Astrocyte (in vitro differentiated cells and primary cell): Measurements from ENCODE around the gene TRIO. TPM values are rescaled to one million over a fixed set of nuclear protein-coding genes. Genes with fewer than 3 reads are reported as not detected.

Experiments used
- DNase-seq: peaks from one replicate; pipeline ENCODE4 v3.0.0-alpha.2; 2010; ENCODE audit warnings: low read depth
- FAIRE-seq: peaks from 2 replicates; lab custom pipeline; 2011; peaks lifted over from hg19 to GRCh38; lab: Jason Lieb, UNC
- H2AFZ ChIP-seq: 2 replicates; pipeline ENCODE4 v1.6.0; 2012; ENCODE audit warnings: low read depth, low read length, inconsistent platforms
- H3K27ac ChIP-seq: 2 replicates; pipeline ENCODE4 v1.5.1; 2011; ENCODE audit warnings: low read depth, low read length, inconsistent platforms
- H3K27me3 ChIP-seq: 2 replicates; pipeline ENCODE4 v1.6.0; 2011; ENCODE audit warnings: low read length, inconsistent platforms; ENCODE audit not compliant: insufficient read depth
- H3K36me3 ChIP-seq: 2 replicates; pipeline ENCODE4 v1.5.1; 2011; ENCODE audit warnings: low read length, inconsistent platforms; ENCODE audit not compliant: insufficient read depth
- H3K4me1 ChIP-seq: 2 replicates; pipeline ENCODE4 v1.5.1; 2011; ENCODE audit warnings: low read length, inconsistent platforms; ENCODE audit not compliant: insufficient read depth
- H3K4me2 ChIP-seq: 2 replicates; pipeline ENCODE4 v1.6.0; 2012; ENCODE audit warnings: low read length, inconsistent platforms
- H3K4me3 ChIP-seq: 2 replicates; pipeline ENCODE4 v1.5.1; 2011; ENCODE audit warnings: low read depth, mild to moderate bottlenecking, low read length, inconsistent platforms; ENCODE audit not compliant: insufficient read depth
- H3K79me2 ChIP-seq: 2 replicates; pipeline ENCODE4 v1.6.0; 2012; ENCODE audit warnings: mild to moderate bottlenecking, low read length, inconsistent platforms; ENCODE audit not compliant: insufficient read depth
- H3K9ac ChIP-seq: 2 replicates; pipeline ENCODE4 v1.6.0; 2012; ENCODE audit warnings: mild to moderate bottlenecking, low read length, inconsistent platforms
- H3K9me3 ChIP-seq: 2 replicates; pipeline ENCODE4 v1.5.1; 2012; ENCODE audit warnings: low read depth, mild to moderate bottlenecking, low read length, inconsistent platforms; ENCODE audit not compliant: insufficient read depth
- H4K20me1 ChIP-seq: 2 replicates; pipeline ENCODE4 v1.6.0; 2012; ENCODE audit warnings: low read length, inconsistent platforms; ENCODE audit not compliant: insufficient read depth
- H3K27ac Mint-ChIP-seq: one replicate; pipeline ENCODE4 v1.8.0; 2021; ENCODE audit warnings: mild to moderate bottlenecking, mixed read lengths; ENCODE audit not compliant: unreplicated experiment
- H3K27me3 Mint-ChIP-seq: one replicate; pipeline ENCODE4 v1.8.0; 2021; ENCODE audit warnings: low read depth, mixed read lengths; ENCODE audit not compliant: unreplicated experiment
- H3K36me3 Mint-ChIP-seq: one replicate; pipeline ENCODE4 v1.8.0; 2021; ENCODE audit warnings: low read depth, mixed read lengths; ENCODE audit not compliant: unreplicated experiment
- H3K4me1 Mint-ChIP-seq: one replicate; pipeline ENCODE4 v1.8.0; 2021; ENCODE audit warnings: low read depth, mixed read lengths; ENCODE audit not compliant: unreplicated experiment
- H3K4me3 Mint-ChIP-seq: one replicate; pipeline ENCODE4 v1.8.0; 2021; ENCODE audit warnings: mild to moderate bottlenecking, moderate library complexity, mixed read lengths; ENCODE audit not compliant: unreplicated experiment
- H3K9me3 Mint-ChIP-seq: one replicate; pipeline ENCODE4 v1.8.0; 2021; ENCODE audit warnings: mild to moderate bottlenecking, mixed read lengths; ENCODE audit not compliant: unreplicated experiment
- EZH2 ChIP-seq: IDR thresholded peaks from 2 replicates; pipeline ENCODE4 v1.6.1; 2012; ENCODE audit warnings: mild to moderate bottlenecking, low read length, inconsistent platforms; ENCODE audit not compliant: insufficient read depth
- total RNA-seq: library from RNA; stranded (reverse); gene quantifications from 2 replicates; pipeline ENCODE4 v1.2.1, GENCODE V29; 2021
- TF ChIP-seq, protein P1 (sequence below): IDR thresholded peaks from 2 replicates; pipeline ENCODE4 v1.5.1; 2011; ENCODE audit warnings: low read depth, mild to moderate bottlenecking, inconsistent platforms, low read length, moderate library complexity; ENCODE audit not compliant: insufficient read depth

TRIO gene
- total RNA-seq, 1 donor from 2014 or later: 347 TPM

- H3K9me3 Mint-ChIP-seq: no peaks in the 10 kb centered on the region
- peaks cover 64% of the 10 kb centered on the region for H3K4me1 Mint-ChIP-seq
- H3K27me3 Mint-ChIP-seq: no peaks in the 10 kb centered on the region
- Histone ChIP-seq H4K20me1 (peaks cover 72% of the 10 kb centered on the region), H3K79me2 (peaks cover 98% of the 10 kb centered on the region), H2AFZ (no peak overlapping the region), H3K4me3 (peak overlapping the region; percentile 2), H3K27ac (peak overlapping the region; percentile 83), H3K4me2 (peak overlapping the region; percentile 16), H3K4me1 (peaks cover 37% of the 10 kb centered on the region), H3K36me3 (peaks cover 50% of the 10 kb centered on the region), H3K27me3 (no peaks in the 10 kb centered on the region), H3K9ac (peak overlapping the region; percentile 70), H3K9me3 (no peaks in the 10 kb centered on the region)
- H3K4me3 Mint-ChIP-seq: peak overlapping the region; percentile 66
- FAIRE-seq (no peak), DNase-seq (peak; percentile 72)
- TF ChIP-seq EZH2: no peak
- TF ChIP-seq, protein P1, sequence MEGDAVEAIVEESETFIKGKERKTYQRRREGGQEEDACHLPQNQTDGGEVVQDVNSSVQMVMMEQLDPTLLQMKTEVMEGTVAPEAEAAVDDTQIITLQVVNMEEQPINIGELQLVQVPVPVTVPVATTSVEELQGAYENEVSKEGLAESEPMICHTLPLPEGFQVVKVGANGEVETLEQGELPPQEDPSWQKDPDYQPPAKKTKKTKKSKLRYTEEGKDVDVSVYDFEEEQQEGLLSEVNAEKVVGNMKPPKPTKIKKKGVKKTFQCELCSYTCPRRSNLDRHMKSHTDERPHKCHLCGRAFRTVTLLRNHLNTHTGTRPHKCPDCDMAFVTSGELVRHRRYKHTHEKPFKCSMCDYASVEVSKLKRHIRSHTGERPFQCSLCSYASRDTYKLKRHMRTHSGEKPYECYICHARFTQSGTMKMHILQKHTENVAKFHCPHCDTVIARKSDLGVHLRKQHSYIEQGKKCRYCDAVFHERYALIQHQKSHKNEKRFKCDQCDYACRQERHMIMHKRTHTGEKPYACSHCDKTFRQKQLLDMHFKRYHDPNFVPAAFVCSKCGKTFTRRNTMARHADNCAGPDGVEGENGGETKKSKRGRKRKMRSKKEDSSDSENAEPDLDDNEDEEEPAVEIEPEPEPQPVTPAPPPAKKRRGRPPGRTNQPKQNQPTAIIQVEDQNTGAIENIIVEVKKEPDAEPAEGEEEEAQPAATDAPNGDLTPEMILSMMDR: no peak
- H3K36me3 Mint-ChIP-seq: peaks cover 42% of the 10 kb centered on the region
- peak overlapping the region; percentile 89 for H3K27ac Mint-ChIP-seq
Measured at GRCh38 chr5:14428302-14429081, 285.4 kb downstream of the TRIO start.

DNA sequence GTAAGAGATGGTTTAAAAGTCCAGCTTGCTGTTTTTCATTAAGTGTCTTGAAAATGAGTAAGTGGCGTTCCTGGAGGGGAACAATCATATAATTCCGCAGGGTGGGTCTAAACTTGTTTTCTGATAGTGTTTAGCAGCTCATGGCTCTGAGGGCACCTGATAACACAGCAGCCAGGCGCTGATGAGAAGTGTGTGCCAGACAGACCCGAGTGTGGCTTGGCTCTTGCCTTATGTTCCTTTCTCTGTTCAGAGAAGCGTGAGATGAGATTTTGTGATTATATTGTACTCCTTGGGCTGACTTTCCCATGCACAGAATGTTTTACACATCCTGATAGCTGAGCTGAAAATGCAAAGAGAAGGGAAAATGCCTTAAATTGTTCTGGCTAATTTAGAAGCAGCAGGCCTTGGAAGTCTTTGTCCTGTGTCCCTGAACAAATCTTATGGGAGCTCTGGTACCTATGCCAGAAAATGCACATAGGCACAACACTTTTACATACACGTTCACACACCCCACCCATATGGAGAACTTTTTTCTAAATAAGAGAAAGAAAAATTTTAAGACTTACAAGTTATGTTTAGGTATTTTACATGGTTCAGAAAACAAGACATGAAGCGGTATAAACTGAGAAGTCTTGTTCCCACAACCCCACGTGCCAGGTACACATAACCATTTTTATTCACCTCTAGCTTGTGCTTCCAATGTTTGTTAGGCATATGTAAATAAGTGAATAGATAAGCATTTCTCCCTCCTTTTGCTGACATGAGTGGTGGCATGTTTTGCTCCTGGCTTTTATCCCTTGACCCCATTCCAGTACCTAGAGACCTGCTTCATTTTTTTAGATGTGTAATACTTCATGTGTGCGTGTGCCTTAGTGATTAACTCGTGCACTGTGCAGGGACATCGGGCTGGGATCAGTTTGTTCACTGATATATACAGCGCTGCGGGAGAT is 286.2 kb downstream of the TRIO start:
- FAIRE-seq (no peak), DNase-seq (no peak)
- Mint-ChIP-seq H3K9me3 (no peaks in the 10 kb centered on the region), H3K4me1 (peaks cover 60% of the 10 kb centered on the region), H3K4me3 (peak overlapping the region; percentile 66), H3K36me3 (peaks cover 42% of the 10 kb centered on the region), H3K27ac (peak overlapping the region; percentile 89), H3K27me3 (no peaks in the 10 kb centered on the region)
- H3K4me3 ChIP-seq: no peak overlapping the region
- H3K27me3 ChIP-seq: no peaks in the 10 kb centered on the region
- peaks cover 48% of the 10 kb centered on the region for H3K36me3 ChIP-seq
- H3K9me3 ChIP-seq: no peaks in the 10 kb centered on the region
- peaks cover 64% of the 10 kb centered on the region for H4K20me1 ChIP-seq
- H3K4me1 ChIP-seq: peaks cover 31% of the 10 kb centered on the region
- H3K79me2 ChIP-seq: peaks cover 97% of the 10 kb centered on the region
- H3K27ac ChIP-seq: peak overlapping the region; percentile 83
- H3K4me2 ChIP-seq: peak overlapping the region; percentile 16
- H3K9ac ChIP-seq: peak overlapping the region; percentile 70
- no peak for TF ChIP-seq EZH2
- TF ChIP-seq, protein P1: no peak
- H2AFZ ChIP-seq: no peak overlapping the region
